Measurements from ENCODE around the gene NANS. TPM values are rescaled to one million over a fixed set of nuclear protein-coding genes. Genes with fewer than 3 reads are reported as not detected.
"Not testable (repeated sequence)": the region's sequence is repeated elsewhere in the genome, so short reads cannot be mapped to it uniquely, and the experiment has no call there.

Gene NANS
- total RNA-seq, 1 donor from 2014 or later: 61.9 TPM

GRCh38 chr9:98085058-98085457 lies 28.5 kb downstream of the NANS start:
- no peaks in the 10 kb centered on the region for H3K9me3 ChIP-seq
- peaks cover 10% of the 10 kb centered on the region for H3K4me1 ChIP-seq
- no peak for ATAC-seq
- intact Hi-C loops (cut with DNase I): no loop called here
- TF ChIP-seq, protein P1, sequence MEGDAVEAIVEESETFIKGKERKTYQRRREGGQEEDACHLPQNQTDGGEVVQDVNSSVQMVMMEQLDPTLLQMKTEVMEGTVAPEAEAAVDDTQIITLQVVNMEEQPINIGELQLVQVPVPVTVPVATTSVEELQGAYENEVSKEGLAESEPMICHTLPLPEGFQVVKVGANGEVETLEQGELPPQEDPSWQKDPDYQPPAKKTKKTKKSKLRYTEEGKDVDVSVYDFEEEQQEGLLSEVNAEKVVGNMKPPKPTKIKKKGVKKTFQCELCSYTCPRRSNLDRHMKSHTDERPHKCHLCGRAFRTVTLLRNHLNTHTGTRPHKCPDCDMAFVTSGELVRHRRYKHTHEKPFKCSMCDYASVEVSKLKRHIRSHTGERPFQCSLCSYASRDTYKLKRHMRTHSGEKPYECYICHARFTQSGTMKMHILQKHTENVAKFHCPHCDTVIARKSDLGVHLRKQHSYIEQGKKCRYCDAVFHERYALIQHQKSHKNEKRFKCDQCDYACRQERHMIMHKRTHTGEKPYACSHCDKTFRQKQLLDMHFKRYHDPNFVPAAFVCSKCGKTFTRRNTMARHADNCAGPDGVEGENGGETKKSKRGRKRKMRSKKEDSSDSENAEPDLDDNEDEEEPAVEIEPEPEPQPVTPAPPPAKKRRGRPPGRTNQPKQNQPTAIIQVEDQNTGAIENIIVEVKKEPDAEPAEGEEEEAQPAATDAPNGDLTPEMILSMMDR (IDR thresholded peaks at IDR 0.05): no peak
- H3K27ac ChIP-seq: no peak overlapping the region
- no peaks in the 10 kb centered on the region for H3K27me3 ChIP-seq (ENCODE audit: low read depth)
- H3K4me3 ChIP-seq: no peak overlapping the region
- peaks cover 70% of the 10 kb centered on the region for H3K36me3 ChIP-seq
- DNase-seq: no peak

- peaks cover 62% of the 10 kb centered on the region for H3K36me3 ChIP-seq
- no peak for ATAC-seq
Observed at GRCh38 chr9:98085944-98086343, 29.4 kb downstream of the NANS start.

GRCh38 chr9:98086461-98086860 lies 29.9 kb downstream of the NANS start:
- H3K27me3 ChIP-seq (ENCODE audit: low read depth): no peaks in the 10 kb centered on the region
- H3K9me3 ChIP-seq: no peaks in the 10 kb centered on the region
- no peak overlapping the region for H3K4me3 ChIP-seq
- H3K4me1 ChIP-seq: peaks cover 6% of the 10 kb centered on the region
- intact Hi-C loops (cut with DNase I): no loop called here
- no peak overlapping the region for H3K27ac ChIP-seq
- DNase-seq (no peak), ATAC-seq (no peak)
- peaks cover 56% of the 10 kb centered on the region for H3K36me3 ChIP-seq
- TF ChIP-seq, protein P1 (IDR thresholded peaks at IDR 0.05): no peak

More at GRCh38 chr9:98085944-98086343, 29.4 kb downstream of the NANS start:
- Histone ChIP-seq H3K4me3 (no peak overlapping the region), H3K4me1 (peaks cover 9% of the 10 kb centered on the region), H3K27me3 (ENCODE audit: low read depth) (no peaks in the 10 kb centered on the region), H3K27ac (no peak overlapping the region), H3K9me3 (no peaks in the 10 kb centered on the region)
- DNase-seq: no peak
- intact Hi-C loops (cut with DNase I): no loop called here
- TF ChIP-seq, protein P1 (IDR thresholded peaks at IDR 0.05): no peak

DNA sequence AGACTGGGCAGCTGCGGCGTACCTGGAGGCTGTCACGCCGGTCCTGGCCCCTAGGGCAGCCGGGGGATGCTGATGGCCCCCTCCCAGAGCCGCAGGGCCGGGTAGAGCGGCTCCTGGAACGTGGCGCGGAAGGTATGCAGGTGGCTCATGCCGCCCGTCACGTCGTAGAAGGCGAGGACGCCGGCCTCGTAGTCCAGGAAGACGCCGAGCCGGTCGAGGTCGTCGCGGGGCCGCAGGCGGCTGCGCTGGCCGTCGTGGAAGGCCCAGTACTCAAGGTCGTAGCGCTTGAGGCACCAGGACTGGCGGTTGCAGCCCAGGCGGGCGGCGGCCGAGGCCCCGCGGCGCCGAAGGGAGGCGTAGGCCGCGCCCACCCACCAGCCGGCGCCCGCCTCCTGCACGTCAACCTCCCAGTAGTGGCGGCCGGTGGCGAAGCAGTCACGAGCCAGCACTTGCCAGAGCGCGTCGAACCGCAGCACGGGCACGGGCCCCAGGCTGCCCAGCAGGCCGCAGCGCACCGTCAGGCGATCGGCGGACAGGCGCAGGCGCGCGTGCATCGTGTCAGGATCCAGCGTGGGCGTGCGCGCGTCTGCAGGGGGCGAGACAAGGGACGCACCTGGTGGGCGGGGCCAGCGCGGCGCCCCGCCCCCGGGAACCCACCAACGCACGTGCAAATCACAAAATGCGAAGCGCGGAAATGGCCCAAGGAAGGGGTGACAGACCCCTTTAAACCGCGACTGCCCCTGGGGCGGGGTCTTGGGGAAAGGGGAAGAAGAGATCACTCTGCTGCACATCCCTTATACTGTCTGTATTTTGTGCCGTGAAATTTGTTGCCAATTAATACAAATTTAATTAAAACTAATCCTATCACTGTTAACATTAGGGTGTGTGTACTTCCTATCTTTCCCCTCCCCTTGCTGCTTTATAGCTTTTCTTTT lies 31.2 kb downstream of the NANS start:
- no peaks in the 10 kb centered on the region for H3K27me3 ChIP-seq (ENCODE audit: low read depth)
- H3K36me3 ChIP-seq: peaks cover 44% of the 10 kb centered on the region
- TF ChIP-seq, protein P1 (IDR thresholded peaks at IDR 0.05): no peak
- intact Hi-C loops (cut with DNase I): no loop called here
- H3K4me3 ChIP-seq: peak overlapping the region; percentile 43
- H3K4me1 ChIP-seq: peaks cover 6% of the 10 kb centered on the region
- DNase-seq (peak; percentile 73), ATAC-seq (peak; percentile 83 to 85)
- no peaks in the 10 kb centered on the region for H3K9me3 ChIP-seq
- peak overlapping the region; percentile 18 for H3K27ac ChIP-seq

DNA sequence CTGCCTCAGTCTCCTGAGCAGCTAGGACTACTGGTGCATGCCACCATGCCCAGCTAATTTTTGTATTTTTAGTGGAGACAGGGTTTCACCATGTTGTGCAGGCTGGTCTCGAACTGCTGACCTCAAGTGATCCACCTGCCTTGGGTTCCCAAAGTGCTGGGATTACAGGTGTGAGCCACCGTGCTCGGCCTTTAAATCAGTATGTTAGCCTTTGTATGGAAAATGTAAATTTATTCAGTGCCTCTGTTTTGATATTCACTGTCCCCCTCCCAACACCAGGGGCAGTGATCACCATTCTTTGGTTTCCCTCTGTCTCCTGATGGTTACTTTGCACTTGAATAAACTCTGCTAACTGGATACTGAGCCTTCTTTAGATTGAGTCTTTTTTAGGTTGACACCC lies 34.1 kb downstream of the NANS start:
- peaks cover 35% of the 10 kb centered on the region for H3K36me3 ChIP-seq
- DNase-seq; ATAC-seq; H3K27me3 ChIP-seq (ENCODE audit: low read depth); H3K27ac ChIP-seq; H3K4me3 ChIP-seq; H3K9me3 ChIP-seq; H3K4me1 ChIP-seq; intact Hi-C loops (cut with DNase I): not testable (repeated sequence)
